ENCODE results near the gene LAG3. TPM values are rescaled to one million over a fixed set of nuclear protein-coding genes. Genes with fewer than 3 reads are reported as not detected.

The LAG3 gene
- total RNA-seq, 2 experiments from 2014 or later = 0.19 TPM; not detected in 1

DNA sequence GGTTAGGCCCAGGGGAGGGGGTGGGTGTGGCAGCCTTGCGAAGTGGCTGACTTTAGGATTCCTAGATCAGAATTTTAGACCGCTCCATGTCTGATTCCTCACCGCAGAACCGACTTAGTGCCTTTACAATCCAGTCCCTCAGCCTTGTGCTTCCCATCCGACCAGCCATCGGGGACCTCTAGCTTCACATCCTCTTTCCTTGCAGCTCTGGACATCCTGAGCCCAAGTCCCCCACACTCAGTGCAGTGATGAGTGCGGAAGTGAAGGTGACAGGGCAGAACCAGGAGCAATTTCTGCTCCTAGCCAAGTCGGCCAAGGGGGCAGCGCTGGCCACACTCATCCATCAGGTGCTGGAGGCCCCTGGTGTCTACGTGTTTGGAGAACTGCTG, 47.9 kb upstream of the LAG3 start:
- Histone ChIP-seq H2AFZ (ENCODE audit: low read length) (peak overlapping the region; percentile 72; the same call in 1 of the 2 replicates), H3K9me2 (ENCODE audit: insufficient read depth, low read length) (no peaks in the 10 kb centered on the region), H3K9me3 (ENCODE audit: low read length) (no peaks in the 10 kb centered on the region), H3K4me1 (ENCODE audit: insufficient read depth, low read length, poor library complexity, severe bottlenecking) (peaks cover 50% of the 10 kb centered on the region), H3K36me3 (ENCODE audit: insufficient read depth, low read length) (peaks cover 16% of the 10 kb centered on the region), H3K27ac (ENCODE audit: low read depth, low read length, poor library complexity, severe bottlenecking) (peak overlapping the region; percentile 77), H3K4me2 (ENCODE audit: low read length) (peak overlapping the region; percentile 90), H3K79me2 (ENCODE audit: insufficient read depth, low read depth, low read length) (peaks cover 11% of the 10 kb centered on the region; the same call in 1 of the 2 replicates), H4K20me1 (ENCODE audit: insufficient read depth, low read length) (no peaks in the 10 kb centered on the region), H3K4me3 (ENCODE audit: low read depth, low read length, poor library complexity, severe bottlenecking) (peak overlapping the region; percentile 76)
- peak; percentile 75 for DNase-seq (ENCODE audit: low spot score)
- TF ChIP-seq EZH2phosphoT487 (IDR thresholded peaks at IDR 0.05; ENCODE audit: borderline replicate concordance, low read depth, low read length) (no peak), CTCF (conservative IDR thresholded peaks at IDR 0.05; ENCODE audit: low read length) (no peak)
- CTCF ChIA-PET (ENCODE audit: unreplicated experiment) = interaction anchor here (0.6 to 1.4 kb wide), 6 partner anchors 18 to 142 kb away, joined by 3 to 9 read pairs (median 3); partner anchors contain the start of gene PTMS
- POLR2A ChIA-PET = interaction anchor here (0.6 to 3.3 kb wide), 24 partner anchors 9 to 230 kb away, joined by 3 to 16 read pairs (median 4); partner anchors contain the start of genes CDCA3, GNB3, MLF2 and SPSB2
- BruUV-seq (replicated peaks) = no TSS peak
- intact Hi-C loops (cut with micrococcal nuclease; ENCODE audit: unreplicated experiment) = loop anchor here (1.0 kb wide), 4 partner anchors 27 to 61 kb away; partner anchors contain the start of genes ING4, MLF2 and ZNF384

GRCh38 chr12:6725350-6725749, 47.0 kb upstream of the LAG3 start:
- Histone ChIP-seq H4K20me1 (ENCODE audit: insufficient read depth, low read length) (no peaks in the 10 kb centered on the region), H3K36me3 (ENCODE audit: insufficient read depth, low read length) (peaks cover 25% of the 10 kb centered on the region), H3K79me2 (ENCODE audit: insufficient read depth, low read depth, low read length) (peaks cover 11% of the 10 kb centered on the region; the same call in 1 of the 2 replicates), H3K4me3 (ENCODE audit: low read depth, low read length, poor library complexity, severe bottlenecking) (no peak overlapping the region), H3K9me2 (ENCODE audit: insufficient read depth, low read length) (no peaks in the 10 kb centered on the region), H3K27ac (ENCODE audit: low read depth, low read length, poor library complexity, severe bottlenecking) (no peak overlapping the region), H3K4me2 (ENCODE audit: low read length) (peak overlapping the region; percentile 90), H3K4me1 (ENCODE audit: insufficient read depth, low read length, poor library complexity, severe bottlenecking) (peaks cover 48% of the 10 kb centered on the region), H2AFZ (ENCODE audit: low read length) (no peak overlapping the region), H3K9me3 (ENCODE audit: low read length) (no peaks in the 10 kb centered on the region)
- POLR2A ChIA-PET = interaction anchor here (0.9 to 3.3 kb wide), 5 partner anchors 8 to 126 kb away, joined by 3 to 16 read pairs (median 6); partner anchors contain the start of genes CDCA3 and USP5
- BruUV-seq (replicated peaks) = no TSS peak
- intact Hi-C loops (cut with micrococcal nuclease; ENCODE audit: unreplicated experiment) = no loop called here
- TF ChIP-seq CTCF (conservative IDR thresholded peaks at IDR 0.05; ENCODE audit: low read length) (no peak), EZH2phosphoT487 (IDR thresholded peaks at IDR 0.05; ENCODE audit: borderline replicate concordance, low read depth, low read length) (no peak)
- CTCF ChIA-PET (ENCODE audit: unreplicated experiment) = interaction anchor here (2.0 kb wide), 1 partner anchor 28 kb away, joined by 7 read pairs; the partner anchor contains the start of gene MLF2
- no peak for DNase-seq (ENCODE audit: low spot score)

DNA sequence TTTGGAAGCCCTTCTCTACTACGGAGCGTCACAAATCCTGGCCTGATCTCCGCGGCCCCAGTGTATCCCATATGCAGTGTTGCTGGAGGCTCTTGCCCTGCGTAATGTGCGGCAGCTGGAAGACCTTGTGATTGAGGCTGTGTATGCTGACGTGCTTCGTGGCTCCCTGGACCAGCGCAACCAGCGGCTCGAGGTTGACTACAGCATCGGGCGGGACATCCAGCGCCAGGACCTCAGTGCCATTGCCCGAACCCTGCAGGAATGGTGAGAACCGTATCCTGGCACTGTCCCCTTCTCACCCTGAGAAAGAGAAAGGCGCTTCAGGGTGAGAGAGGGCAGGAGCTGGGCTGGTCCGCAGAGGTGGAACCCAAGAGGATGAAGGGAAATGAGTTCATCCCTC, 43.1 kb upstream of the LAG3 start:
- CTCF ChIA-PET (ENCODE audit: unreplicated experiment) = no interaction called here
- no peak overlapping the region for H2AFZ ChIP-seq (ENCODE audit: low read length)

More for the DNA sequence above, 43.1 kb upstream of the LAG3 start:
- TF ChIP-seq CTCF (conservative IDR thresholded peaks at IDR 0.05; ENCODE audit: low read length) (no peak), EZH2phosphoT487 (IDR thresholded peaks at IDR 0.05; ENCODE audit: borderline replicate concordance, low read depth, low read length) (no peak)
- POLR2A ChIA-PET = interaction anchor here (1.1 kb wide), 1 partner anchor 33 kb away, joined by 3 read pairs; no protein-coding TSS in a partner anchor
- peaks cover 20% of the 10 kb centered on the region for H3K4me1 ChIP-seq (ENCODE audit: insufficient read depth, low read length, poor library complexity, severe bottlenecking)
- intact Hi-C loops (cut with micrococcal nuclease; ENCODE audit: unreplicated experiment) = no loop called here
- BruUV-seq (replicated peaks) = no TSS peak
- no peak overlapping the region for H3K4me2 ChIP-seq (ENCODE audit: low read length)
- no peak overlapping the region for H3K4me3 ChIP-seq (ENCODE audit: low read depth, low read length, poor library complexity, severe bottlenecking)
- no peak for DNase-seq (ENCODE audit: low spot score)
- H3K36me3 ChIP-seq (ENCODE audit: insufficient read depth, low read length) = peaks cover 40% of the 10 kb centered on the region
- H4K20me1 ChIP-seq (ENCODE audit: insufficient read depth, low read length) = no peaks in the 10 kb centered on the region
- H3K27ac ChIP-seq (ENCODE audit: low read depth, low read length, poor library complexity, severe bottlenecking) = no peak overlapping the region
- H3K79me2 ChIP-seq (ENCODE audit: insufficient read depth, low read depth, low read length) = peaks cover 5% of the 10 kb centered on the region; the same call in 1 of the 2 replicates
- no peaks in the 10 kb centered on the region for H3K9me3 ChIP-seq (ENCODE audit: low read length)
- H3K9me2 ChIP-seq (ENCODE audit: insufficient read depth, low read length) = no peaks in the 10 kb centered on the region
